OCI-LY1 (cell line): ENCODE measurements around the gene SLC2A13.

Experiments used
- CTCF ChIP-seq: fragments of 200-600 bp; sonication (generic), shearing (Covaris generic); IDR thresholded peaks from 2 replicates; pipeline ENCODE4 v1.5.1; 2017; ENCODE audit warnings: mild to moderate bottlenecking, antibody characterized with exemption, low read length, moderate library complexity, mixed read lengths
- EZH2 ChIP-seq: fragments of 200-600 bp; sonication (generic), shearing (Covaris generic); IDR thresholded peaks from 2 replicates; pipeline ENCODE4 v1.8.0; 2017; ENCODE audit warnings: borderline replicate concordance, mixed run types, mild to moderate bottlenecking, antibody characterized with exemption, low read length, moderate library complexity, mixed read lengths

DNA sequence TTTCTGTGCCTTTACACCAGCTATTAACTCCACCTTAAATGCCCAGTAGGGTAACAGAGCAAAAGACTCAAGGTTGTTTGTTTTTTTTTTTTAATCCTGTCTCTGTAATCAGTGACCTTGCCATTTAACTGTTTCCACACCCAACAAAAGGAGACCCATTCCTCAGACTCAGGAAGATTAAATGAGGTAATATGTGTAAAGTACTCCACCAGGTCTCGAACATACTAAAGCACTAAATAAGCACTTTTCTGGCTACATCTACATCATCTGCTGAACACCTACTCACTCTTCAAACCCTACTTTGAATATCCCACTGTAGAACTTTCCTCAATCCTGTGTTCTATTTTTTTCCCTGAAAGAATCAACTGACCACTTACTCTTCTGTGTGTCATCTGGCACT lies 4.1 kb downstream of the SLC2A13 start:
- no peak for TF ChIP-seq CTCF
- TF ChIP-seq EZH2 = no peak
